GM19193 (cell line): ENCODE results near the gene PHF5A.

Source experiments
- POLR2A ChIP-seq: IDR thresholded peaks from 4 replicates; pipeline ENCODE4 v1.6.1; 2011; ENCODE audit not compliant: insufficient read depth, insufficient read length; ENCODE audit errors: extremely low read depth

PHF5A gene

DNA sequence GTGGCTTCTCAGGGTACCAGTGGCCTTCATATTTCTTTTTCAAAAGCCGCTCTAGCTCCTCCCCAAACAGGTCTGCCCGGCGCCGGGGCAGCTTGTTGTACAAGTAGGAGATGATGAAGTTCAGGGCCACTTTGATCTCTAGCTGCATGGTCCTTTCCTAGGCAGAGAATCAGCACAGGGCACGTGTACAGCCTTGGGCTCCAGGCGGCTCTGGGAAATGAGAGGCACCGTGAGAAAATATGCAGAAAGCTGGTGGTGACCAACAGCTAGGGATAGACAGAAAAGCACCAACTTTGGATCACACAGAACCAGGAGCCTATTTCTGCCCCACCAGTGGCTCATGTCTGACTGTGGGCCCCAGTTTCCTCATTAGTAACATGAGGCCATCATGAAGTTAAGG, 31.3 kb downstream of the PHF5A start:
- no peak for TF ChIP-seq POLR2A

DNA sequence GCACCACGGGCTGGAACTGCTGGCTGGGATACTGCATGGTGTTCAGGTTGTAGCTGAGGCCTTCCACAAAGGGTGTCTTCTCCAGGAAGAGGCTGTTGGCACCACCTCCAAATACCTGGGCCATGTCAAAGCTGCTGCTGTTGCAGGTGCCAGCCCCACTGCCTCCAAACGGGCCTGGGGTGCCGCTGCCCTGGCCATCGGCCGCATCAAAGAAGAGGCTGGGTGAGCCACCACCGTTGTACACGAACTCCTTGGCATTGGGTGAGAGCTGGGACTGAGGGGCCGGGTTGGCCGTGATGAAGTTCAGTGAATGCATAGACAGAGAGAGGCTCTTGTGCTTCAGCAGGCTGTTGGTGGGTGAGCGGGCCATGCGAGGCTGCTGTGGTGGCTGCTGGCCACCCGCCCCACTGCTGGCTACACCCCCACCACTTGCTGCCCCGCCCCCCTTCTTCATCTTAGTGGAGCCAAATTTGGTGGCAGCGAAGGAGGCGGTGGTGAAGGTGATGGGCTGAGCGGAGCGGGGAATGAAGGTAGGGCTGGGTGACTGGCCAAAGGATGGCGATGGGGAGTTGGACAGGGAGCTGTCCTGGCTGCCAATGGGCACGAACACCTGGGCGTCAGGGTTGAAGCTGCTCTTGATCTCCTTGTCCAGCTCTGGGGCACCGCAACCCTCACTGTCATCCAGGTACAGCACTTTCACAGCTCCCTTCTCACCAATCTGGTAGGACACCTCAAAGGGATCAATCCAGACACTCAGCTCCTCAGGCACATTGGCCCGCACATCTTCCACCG, 32.0 kb downstream of the PHF5A start:
- no peak for TF ChIP-seq POLR2A

DNA sequence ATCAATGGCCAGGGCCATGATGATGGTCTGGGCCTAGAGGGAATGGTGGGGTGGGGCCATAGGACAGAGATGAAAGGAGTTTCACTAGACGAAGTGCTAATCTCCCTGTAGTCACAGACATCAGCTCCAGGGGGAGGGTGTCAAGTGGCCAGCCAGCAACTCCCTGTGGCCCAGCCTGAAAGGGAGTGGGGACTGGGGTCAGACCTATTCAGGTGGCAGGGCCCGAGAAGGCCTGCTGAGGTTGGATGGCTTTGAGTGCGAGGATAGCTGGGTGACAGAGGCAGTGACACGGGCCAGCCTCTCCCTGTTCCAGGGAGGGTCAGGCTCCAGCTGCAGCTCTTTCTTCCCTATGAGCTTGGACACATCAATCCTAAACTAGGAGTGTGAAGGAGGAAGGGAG, 32.9 kb downstream of the PHF5A start:
- TF ChIP-seq POLR2A = no peak

DNA sequence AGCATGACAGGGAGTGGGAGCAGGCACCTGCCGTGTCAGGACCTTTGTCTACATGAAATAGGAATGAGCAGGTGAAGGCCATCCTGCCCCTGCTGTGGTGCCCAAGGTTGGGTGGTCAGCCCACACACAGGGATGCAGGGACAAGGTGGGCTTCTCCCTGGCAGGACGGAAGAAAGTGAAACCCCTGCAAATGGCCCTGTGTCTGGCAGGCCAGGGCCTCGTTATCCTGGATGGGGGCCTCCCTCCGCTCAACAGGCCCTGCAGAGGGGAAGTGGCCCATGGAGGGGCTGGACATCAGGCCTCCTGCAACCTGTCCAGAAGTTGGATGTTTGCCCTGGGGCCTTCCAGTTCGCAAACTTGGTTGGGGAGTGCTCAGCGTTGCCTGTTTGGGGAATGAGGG, 36.8 kb downstream of the PHF5A start:
- no peak for TF ChIP-seq POLR2A

DNA sequence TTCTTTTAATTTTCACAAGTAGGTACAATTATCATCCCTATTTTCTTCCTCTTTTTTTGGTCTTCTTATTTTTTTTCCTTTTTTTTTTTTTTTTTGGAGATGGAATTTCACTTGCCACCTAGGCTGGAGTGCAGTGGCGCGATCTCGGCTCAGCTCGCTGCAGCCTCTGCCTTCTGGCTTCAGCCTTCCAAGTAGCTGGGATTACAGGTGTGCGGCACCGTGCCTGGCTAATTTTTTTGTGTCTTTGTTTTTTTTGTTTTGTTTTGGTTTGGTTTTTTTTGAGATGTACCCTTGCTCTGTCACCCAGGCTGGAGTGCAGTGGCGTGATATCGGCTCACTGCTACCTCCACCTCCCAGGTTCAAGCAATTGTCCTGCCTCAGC, 38.5 kb downstream of the PHF5A start:
- TF ChIP-seq POLR2A = no peak

DNA sequence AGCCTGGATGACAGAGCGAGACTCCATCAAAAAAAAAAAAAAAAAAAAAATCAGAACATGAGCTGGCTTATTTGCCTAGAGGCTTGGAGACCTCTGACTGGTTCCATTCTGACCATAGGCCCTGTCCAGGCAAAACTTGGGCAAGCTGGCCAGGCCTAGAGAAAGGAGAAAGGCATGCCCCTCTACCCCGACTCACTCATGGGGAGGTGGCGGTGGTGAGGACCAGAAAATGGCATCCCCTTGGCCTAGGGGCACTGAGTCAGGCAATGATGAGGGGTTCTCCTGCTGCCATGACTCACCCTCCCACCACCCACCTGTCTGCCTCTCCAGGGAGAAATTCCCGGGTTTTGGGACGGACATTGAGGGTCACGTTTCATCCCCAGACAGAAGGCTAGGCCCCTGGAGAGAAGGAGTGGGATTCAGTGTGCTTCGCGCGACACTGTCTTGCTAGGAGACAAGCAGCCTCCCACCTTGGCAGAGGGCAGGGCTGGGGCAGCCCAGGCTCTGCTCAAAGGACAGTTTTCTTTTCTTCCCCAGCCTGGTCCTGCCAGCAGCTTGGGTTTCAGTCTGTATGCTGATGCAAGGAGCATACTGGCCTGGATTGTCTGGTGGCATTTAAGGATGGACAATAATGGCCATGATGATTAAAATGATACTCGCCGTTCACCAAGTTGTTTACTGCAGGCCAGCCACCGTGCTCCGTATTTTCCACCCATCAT, 39.1 kb downstream of the PHF5A start:
- no peak for TF ChIP-seq POLR2A

DNA sequence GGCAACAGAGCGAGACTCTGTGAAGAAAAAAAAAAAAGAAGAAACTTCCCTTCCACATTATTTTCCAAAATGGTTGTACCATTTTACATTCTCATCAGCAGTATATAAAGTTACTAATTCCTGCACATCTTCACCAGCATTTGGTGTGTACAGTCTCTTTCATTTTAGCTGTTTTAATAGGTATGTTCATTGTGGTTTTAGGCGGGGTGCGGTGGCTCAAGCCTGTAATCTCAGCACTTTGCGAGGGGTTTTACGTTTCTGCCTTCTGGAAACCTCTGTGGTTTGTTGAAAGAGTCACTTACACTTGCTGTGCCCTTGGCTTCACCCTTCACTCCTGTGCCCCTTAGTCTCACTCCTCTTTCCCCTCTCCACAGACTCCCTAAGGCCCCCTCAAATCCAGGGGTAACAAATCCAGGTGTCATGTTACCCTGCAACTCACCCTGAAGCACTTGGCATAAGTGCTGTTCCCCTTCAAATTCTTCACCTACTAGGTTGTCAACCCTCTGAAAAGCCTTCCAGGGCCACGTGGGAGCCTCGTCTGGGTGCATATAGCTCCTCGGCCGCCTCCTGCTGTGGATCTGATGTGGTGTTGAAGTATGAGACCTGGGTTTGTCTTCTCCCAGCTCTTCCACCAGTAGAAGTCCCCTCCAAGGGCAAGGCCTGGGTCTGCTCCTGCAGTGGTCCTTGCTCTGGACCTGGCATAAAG, 42.7 kb downstream of the PHF5A start:
- no peak for TF ChIP-seq POLR2A

DNA sequence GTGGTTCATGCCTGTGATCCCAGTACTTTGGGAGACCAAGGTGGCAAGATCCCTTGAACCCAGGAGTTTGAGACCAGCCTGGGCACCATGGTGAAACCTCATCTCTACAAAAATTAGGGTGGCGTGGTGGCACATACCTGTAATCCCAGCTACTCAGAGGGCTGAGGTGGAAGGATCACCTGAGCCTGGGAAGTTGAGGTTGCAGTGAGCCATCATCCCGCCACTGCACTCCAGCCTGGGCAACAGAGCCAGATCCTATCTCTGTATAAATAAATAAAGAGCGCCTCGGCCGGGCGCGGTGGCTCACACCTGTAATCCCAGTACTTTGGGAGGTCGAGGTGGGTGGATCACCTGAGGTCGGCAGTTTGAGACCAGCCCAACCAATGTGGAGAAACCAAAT, 49.8 kb downstream of the PHF5A start:
- TF ChIP-seq POLR2A = no peak

DNA sequence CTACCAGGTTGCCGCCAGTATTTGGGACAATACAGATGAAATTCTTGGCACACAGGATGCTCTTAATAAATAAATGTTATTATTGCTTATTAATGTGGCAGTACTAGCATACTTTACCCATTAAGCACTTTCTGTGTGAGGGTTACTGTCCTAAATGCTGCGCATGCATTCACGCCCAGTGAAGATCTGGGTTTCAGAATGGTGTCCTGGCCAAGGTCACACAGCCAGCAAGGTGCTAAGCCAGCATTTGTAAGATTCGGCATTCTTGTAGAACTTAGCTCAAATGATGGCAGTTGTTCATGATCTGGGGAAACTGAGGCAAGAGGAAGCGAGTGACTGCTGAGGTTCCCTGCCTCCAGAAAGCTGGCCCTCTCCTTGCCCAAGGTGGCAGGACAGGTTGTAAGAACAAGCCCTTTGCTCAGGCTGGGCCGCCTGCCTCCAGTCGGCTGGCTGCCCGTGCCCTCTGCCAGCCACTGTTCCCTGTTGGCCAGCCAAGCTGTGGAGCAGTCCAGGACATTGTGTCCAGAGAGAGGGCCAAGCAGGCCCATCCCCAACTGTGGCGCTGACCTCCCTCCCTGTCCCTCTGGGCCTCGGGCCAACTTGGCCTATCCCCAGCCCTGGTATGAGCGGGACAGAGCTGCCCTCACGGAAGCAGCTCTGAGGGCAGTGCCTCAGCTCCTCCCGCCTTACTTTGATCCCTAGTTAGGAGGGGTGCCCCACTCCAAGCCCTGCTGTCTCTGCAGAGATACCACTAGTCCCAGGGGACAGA, 50.7 kb downstream of the PHF5A start:
- TF ChIP-seq POLR2A = no peak

DNA sequence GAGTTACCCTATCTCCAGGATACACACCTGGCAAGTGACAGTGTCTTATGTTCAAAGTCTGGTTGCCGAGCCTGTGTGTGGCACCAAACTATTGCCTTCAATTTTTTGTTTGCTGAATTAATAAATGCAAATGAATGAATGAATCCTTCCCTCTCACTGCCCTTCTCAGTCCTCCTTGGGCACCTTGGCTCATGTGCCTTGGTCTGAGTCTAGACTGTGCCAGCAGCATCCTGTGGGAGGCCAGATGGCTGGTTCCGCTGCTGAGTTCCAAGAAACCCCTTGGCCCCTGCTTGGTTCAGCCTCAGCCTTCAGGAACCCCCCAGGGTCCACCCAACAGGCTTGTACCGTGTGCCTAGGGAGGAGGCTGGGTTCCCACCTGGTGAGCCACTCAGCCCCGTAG, 52.9 kb downstream of the PHF5A start:
- TF ChIP-seq POLR2A = no peak

DNA sequence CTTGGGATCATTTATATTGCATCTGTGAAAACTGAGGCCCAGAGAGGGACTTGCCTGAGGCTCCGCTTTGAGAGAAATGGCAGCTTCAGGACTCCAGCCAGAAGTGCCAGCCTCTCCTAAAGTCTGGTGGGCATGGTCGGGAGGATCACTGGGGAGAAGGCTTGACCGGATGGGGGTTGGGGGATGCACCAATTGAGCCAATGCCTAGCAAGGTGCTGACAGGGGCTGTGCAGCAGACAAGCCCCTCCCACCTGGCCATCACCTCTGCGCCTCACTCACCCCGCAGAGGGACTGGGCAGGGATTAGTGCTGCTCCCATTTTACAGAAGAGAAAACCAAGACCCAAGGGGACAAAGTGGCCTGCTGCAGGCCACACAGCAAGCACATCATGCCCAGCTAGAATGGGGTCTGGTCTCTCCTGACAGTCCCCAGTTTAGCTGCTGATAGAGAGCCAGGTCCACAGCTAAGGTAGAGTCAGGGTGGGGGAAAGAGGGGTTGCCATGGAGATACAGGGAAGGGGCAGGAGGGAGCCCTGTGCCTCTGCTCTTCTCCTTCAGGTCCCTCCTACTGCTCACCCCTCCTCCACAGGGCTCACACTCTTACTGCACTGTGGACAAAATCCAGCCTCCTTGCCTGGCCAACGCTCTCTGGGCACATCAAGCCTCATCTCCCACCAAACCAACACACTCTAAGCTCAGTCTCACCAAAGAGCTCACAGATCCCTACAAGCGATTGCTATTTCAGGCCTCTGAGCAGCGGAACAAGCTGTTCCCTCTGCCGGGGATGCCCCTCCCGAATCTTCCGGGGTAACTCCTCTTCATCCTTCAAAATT, 57.3 kb downstream of the PHF5A start:
- TF ChIP-seq POLR2A = no peak

DNA sequence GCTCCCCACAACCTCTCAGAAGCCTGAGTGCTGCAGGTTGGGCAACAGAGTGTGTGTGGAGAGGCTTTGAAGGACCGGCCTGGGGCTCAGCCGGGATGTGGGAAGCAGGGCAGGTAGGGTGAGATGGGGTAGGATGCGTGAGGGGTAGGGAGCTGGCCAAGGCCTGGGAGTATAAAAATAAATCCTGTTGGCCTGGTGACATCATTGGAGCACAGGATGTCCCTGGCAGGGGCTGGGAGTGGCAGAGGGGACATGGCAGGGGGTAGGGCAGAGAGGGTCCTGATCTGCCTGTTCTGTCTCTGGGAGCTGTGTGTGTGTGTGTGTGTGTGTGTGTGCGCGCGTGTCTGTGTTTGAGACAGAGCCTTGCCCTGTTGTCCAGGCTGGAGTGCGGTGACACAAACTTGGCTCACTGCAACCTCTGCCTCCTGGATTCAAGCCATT, 58.2 kb downstream of the PHF5A start:
- TF ChIP-seq POLR2A = no peak
